Measurements from ENCODE around the gene PRKCA. TPM values are rescaled to one million over a fixed set of nuclear protein-coding genes. Genes with fewer than 3 reads are reported as not detected.

Gene PRKCA
- total and polyA plus RNA-seq, 12 donors, result 1.6 to 27.6 (median 10.5) TPM

GRCh38 chr17:66692421-66692690, 389.9 kb downstream of the PRKCA start:
- ATAC-seq (no peak), DNase-seq (no peak)
- peaks cover 0 to under 1% (median 0%) of the 10 kb centered on the region in 11 donors for H3K9me3 ChIP-seq
- no peaks in the 10 kb centered on the region for H3K27me3 ChIP-seq
- TF ChIP-seq, protein P1, sequence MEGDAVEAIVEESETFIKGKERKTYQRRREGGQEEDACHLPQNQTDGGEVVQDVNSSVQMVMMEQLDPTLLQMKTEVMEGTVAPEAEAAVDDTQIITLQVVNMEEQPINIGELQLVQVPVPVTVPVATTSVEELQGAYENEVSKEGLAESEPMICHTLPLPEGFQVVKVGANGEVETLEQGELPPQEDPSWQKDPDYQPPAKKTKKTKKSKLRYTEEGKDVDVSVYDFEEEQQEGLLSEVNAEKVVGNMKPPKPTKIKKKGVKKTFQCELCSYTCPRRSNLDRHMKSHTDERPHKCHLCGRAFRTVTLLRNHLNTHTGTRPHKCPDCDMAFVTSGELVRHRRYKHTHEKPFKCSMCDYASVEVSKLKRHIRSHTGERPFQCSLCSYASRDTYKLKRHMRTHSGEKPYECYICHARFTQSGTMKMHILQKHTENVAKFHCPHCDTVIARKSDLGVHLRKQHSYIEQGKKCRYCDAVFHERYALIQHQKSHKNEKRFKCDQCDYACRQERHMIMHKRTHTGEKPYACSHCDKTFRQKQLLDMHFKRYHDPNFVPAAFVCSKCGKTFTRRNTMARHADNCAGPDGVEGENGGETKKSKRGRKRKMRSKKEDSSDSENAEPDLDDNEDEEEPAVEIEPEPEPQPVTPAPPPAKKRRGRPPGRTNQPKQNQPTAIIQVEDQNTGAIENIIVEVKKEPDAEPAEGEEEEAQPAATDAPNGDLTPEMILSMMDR (IDR thresholded peaks at IDR 0.05), result no peak
- H3K4me1 ChIP-seq, result peaks cover 0 to 15% (median 5%) of the 10 kb centered on the region in 9 donors
- H3K4me3 ChIP-seq, result no peak overlapping the region
- H3K27ac ChIP-seq, result peak overlapping the region in 1 of 10 donors; percentile 34
- H3K36me3 ChIP-seq, result peaks cover 0 to 31% (median 0%) of the 10 kb centered on the region in 9 donors
- intact Hi-C loops (cut with DNase I), result no loop called here
- 74 to 89% methylated on average over 3 of the region's 3 CpGs for WGBS, 2 donors

- intact Hi-C loops (cut with DNase I), result no loop called here
Observed at GRCh38 chr17:66695098-66695497, 392.7 kb downstream of the PRKCA start.

DNA sequence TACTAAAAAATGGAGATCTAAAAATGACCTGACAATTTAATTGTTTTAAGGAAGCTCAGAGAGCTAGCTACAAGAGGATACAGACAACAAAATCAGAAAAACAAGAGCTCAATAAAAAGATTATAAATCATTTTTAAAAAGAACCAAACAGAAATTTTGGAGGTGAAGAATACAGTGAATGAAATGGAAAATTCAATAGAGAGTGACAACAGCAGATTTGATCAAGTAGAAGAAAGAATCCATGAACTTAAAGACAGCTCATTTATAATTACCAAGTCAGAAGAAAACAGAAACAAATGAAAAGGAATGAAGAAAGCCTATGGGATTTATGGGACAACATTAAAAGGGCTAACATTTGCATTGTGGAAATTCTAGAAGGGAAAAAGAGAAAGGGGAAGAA, 395.9 kb downstream of the PRKCA start:
- TF ChIP-seq, protein P1 (IDR thresholded peaks at IDR 0.05), result no peak
- Histone ChIP-seq H3K27ac (no peak overlapping the region), H3K27me3 (no peaks in the 10 kb centered on the region), H3K36me3 (peaks cover 0 to 10% (median 0%) of the 10 kb centered on the region in 9 donors), H3K4me1 (no peaks in the 10 kb centered on the region), H3K9me3 (peaks cover 0 to 14% (median 3%) of the 10 kb centered on the region in 11 donors), H3K4me3 (no peak overlapping the region)
- intact Hi-C loops (cut with DNase I), result no loop called here
- DNase-seq, result no peak
- ATAC-seq, result no peak

More at GRCh38 chr17:66695098-66695497, 392.7 kb downstream of the PRKCA start:
- 95 to 97% methylated on average over 5 of the region's 5 CpGs for WGBS, 2 donors
- no peaks in the 10 kb centered on the region for H3K27me3 ChIP-seq
- TF ChIP-seq, protein P1 (IDR thresholded peaks at IDR 0.05), result no peak
- peaks cover 0 to 14% (median 3%) of the 10 kb centered on the region in 11 donors for H3K9me3 ChIP-seq
- H3K4me3 ChIP-seq, result no peak overlapping the region
- DNase-seq (no peak), ATAC-seq (no peak)
- peaks cover 0 to 15% (median 5%) of the 10 kb centered on the region in 9 donors for H3K4me1 ChIP-seq
- peaks cover 0 to 17% (median 0%) of the 10 kb centered on the region in 9 donors for H3K36me3 ChIP-seq
- H3K27ac ChIP-seq, result no peak overlapping the region

DNA sequence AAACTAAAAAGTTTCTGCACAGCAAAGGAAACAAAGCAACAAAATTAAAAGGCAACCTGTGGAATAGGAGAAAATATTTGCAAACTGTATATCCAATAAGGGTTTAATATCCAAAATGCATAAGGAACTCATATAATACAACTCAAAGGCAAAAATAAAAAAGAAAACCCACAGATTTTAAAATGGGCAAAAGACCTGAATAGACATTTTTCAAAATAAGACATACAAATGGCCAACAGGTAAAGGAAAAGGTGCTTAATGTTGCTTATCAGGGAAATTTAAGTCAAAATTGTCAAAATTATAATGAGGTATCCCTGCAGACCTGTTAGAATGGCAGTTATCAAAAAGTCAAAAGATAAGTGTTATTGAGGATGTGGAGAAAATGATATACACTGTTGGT, 399.0 kb downstream of the PRKCA start:
- intact Hi-C loops (cut with DNase I), result no loop called here
- no peak overlapping the region for H3K27ac ChIP-seq
- peaks cover 0 to 14% (median 3%) of the 10 kb centered on the region in 11 donors for H3K9me3 ChIP-seq
- H3K27me3 ChIP-seq, result no peaks in the 10 kb centered on the region
- no peaks in the 10 kb centered on the region for H3K4me1 ChIP-seq
- no peak overlapping the region for H3K4me3 ChIP-seq
- TF ChIP-seq, protein P1 (IDR thresholded peaks at IDR 0.05), result no peak
- no peak for DNase-seq
- H3K36me3 ChIP-seq, result peaks cover 0 to 10% (median 0%) of the 10 kb centered on the region in 9 donors
- ATAC-seq, result no peak

All from heart right ventricle (tissue), 16 donors.